HK-2 (cell line): ENCODE results near the gene PCSK2.

ENCODE experiments used
- DNase-seq: peaks from one replicate; pipeline ENCODE4 v3.0.0-alpha.2; 2018; ENCODE audit not compliant: unreplicated experiment

Gene PCSK2

DNA sequence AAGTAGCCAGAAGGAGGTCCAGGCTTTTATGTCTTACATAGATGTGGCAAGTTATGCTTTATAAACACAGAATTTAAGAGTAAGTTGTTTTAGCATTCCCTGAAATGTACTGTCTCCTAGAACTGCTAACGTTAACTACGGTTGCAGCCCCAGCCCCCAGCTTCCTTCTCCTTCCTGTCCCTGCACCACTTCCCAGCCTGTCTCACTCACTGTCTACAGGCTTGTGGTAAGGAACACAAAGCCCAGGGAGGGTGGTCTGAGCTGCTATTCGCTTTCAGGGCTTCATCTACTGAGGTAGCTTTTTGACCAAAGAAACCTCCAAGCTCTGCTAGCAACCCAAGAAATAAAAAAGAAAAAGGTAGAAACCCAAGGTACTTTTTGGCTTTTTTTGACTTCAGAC, 35.9 kb downstream of the PCSK2 start:
- no peak for DNase-seq

GRCh38 chr20:17273717-17274116, 46.9 kb downstream of the PCSK2 start:
- no peak for DNase-seq

GRCh38 chr20:17276101-17276500, 49.3 kb downstream of the PCSK2 start:
- DNase-seq = no peak

GRCh38 chr20:17281478-17281877, 54.6 kb downstream of the PCSK2 start:
- DNase-seq = peak; percentile 44

- DNase-seq = no peak
These were observed 55.7 kb downstream of the PCSK2 start for GRCh38 chr20:17282501-17282900.

- DNase-seq = no peak
These were observed 60.7 kb downstream of the PCSK2 start for GRCh38 chr20:17287503-17287902.

DNA sequence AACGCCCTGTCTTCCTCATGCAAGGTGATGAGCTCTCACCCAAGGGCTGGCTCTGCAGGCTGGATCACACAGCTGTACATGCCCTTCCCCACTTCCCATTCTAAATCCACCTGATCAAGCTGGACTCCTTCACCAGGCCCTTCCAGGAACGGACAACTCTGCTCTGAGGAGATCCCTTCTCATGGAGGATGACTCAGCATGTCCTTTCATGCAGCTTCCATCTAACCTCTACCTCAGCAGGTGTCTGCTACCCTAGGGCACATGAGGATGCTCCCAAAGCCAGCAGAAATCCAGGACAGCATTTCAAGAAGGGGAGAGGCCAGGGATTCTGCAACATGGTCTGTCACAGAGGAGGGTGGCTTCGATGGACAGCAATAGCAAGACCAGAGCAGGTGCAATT, 61.2 kb downstream of the PCSK2 start:
- DNase-seq = no peak

DNA sequence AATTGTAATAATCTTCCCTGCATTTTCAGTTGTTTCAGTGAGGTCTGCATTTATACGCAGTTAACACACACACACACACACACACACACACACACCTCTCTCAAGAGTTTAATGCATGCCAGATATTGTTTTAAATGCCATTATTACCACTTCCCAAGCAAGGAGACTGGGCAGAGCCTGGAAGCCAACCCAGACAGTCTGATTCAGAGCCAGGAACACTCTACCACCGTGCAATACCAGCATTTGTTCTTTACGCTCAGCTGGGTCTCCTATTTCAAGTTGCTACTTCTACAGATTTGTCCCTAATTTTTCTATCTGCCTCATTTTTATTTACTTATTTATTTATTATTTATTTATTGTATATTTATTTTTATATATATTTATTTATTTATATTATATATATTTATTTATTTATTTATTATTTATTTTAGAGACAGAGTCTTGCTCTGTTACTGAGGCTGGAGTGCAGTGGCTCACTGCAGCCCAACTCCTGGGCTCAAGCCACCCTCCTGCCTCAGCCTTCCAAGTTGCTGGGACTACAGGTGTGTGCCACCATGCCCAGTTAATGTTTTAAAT, 68.4 kb downstream of the PCSK2 start:
- DNase-seq = no peak

- no peak for DNase-seq
These were observed 69.2 kb downstream of the PCSK2 start for GRCh38 chr20:17295991-17296390.

- no peak for DNase-seq
These were observed 71.3 kb downstream of the PCSK2 start for GRCh38 chr20:17298171-17298570.

GRCh38 chr20:17298751-17299150, 71.9 kb downstream of the PCSK2 start:
- DNase-seq = no peak

DNA sequence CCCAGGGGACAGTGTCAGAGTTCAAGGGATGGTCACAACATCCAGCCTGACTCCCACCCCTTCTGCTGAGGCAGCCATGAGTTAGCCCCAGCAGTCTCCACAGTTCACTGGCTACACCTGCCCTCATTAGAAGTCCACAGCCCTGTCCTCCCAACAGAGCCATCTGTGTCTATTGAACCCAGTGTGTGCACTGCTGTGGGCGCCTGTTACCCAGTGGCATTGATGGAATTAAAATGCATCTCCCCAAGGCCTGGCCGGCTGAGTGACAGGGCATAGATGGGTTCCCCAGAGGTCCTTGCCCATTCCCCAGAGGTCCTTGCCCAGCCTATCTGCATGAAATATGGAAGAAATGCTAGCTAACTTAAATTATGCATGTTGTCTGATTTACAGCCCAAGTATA, 73.3 kb downstream of the PCSK2 start:
- no peak for DNase-seq

GRCh38 chr20:17304774-17305173, 77.9 kb downstream of the PCSK2 start:
- no peak for DNase-seq

DNA sequence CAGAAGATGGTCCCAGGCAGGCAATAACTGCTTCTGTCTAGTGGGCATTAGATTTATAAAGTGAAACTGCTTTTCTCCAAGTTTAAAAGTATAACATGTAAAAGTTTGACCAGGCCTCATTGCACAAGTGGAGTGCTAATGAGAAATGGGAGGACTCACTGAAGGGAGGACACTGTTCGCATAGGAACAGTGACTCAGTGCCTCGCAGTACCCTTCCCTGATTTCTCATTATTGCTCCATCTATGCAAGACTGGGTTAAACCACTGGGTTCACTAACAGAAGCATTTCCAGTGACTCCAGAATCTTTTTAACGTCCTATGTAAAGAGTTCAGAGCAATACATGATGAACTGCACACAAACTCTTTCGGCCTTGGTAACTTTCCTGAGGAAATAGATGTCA, 79.6 kb downstream of the PCSK2 start:
- no peak for DNase-seq

- no peak for DNase-seq
These were observed 87.4 kb downstream of the PCSK2 start for GRCh38 chr20:17314264-17314663.

- peak; percentile 14 for DNase-seq
These were observed 88.8 kb downstream of the PCSK2 start for GRCh38 chr20:17315407-17316231.

GRCh38 chr20:17316316-17317038, 89.6 kb downstream of the PCSK2 start:
- no peak for DNase-seq

DNA sequence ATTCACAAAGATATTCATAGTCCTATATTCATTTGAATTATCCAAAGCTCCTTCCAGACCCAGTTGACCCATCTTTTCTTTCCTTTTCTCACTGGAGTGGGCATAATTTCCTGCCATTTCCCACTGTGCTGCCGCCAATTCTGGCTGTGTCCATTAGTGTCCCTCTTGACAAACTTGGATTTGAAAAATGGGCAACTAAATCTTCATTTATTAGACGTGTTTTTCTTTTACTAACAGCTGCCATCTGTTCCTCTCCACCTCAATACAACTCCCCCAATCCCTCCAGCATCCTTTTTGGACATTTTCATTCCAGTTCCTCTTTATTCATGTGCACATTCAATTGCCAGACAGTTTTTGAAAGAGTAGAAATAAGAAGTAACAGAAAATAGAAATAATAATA, 90.5 kb downstream of the PCSK2 start:
- no peak for DNase-seq

GRCh38 chr20:17320456-17320855, 93.6 kb downstream of the PCSK2 start:
- no peak for DNase-seq

- DNase-seq = no peak
These were observed 99.3 kb downstream of the PCSK2 start for GRCh38 chr20:17326096-17326495.

GRCh38 chr20:17327185-17328148, 100.6 kb downstream of the PCSK2 start:
- no peak for DNase-seq

- no peak for DNase-seq
These were observed 108.1 kb downstream of the PCSK2 start for GRCh38 chr20:17334932-17335331.
